ENCODE measurements around the gene NCL. TPM values are rescaled to one million over a fixed set of nuclear protein-coding genes. Genes with fewer than 3 reads are reported as not detected.

NCL gene
- total and polyA plus RNA-seq, 2 of the 13 experiments (the other 11 are each of a cell fraction or from before 2014, with no cell fraction given) = 105 to 779 TPM

DNA sequence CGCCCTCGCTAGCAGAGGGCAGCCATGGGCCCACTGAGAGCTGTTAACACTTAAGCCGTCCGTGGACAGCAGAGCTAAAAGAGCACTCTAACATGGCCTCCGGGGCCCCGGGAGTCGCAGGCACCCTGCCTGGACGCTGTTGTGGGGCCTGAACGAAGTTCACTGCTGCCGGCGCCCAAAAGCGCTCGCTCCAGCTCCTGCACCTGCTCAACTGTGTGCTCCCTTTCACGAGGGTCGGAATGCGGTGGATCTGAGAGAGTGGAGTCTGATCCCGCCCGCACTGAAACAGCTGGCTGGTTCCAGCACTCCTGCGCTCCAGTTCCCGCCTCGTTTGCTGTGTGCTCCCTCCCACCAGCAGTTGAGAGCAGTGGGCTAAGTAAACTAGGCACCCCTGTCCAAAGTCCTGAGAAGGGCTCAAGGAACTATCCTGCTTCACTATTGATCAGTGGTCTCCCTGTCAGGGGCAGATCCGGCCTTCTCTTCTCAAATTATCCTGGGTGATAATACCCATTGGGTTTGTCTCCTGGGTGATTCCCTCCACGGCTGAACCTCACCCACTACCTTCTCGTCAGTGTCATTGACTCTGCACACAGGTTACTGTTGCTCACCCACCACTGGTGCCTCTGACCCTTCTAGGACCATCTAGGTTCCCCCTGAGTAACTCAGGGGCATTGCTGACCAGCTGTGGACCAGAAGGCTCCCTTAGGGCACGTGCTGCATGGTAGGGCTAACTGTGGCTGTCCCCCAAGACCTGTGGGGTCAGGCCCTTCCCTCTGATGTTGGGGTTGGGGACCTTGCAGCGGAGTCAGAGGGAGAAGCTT, 45.3 kb downstream of the NCL start (continued):
- TF ChIP-seq ZNF646 (CRISPR knock-in tag; IDR thresholded peaks at IDR 0.05) (no peak), ZNF83 (CRISPR knock-in tag; IDR thresholded peaks at IDR 0.05; ENCODE audit: borderline replicate concordance) (no peak), SP5 (CRISPR knock-in tag; IDR thresholded peaks at IDR 0.05; ENCODE audit: borderline replicate concordance, low read depth) (no peak), ZNF597 (CRISPR knock-in tag; IDR thresholded peaks at IDR 0.05) (no peak), ZNF770 (CRISPR knock-in tag; IDR thresholded peaks at IDR 0.05) (0 out of 2 replicates have a peak, but pooled peaks have one; percentile 14), SRSF1 (optimal IDR thresholded peaks at IDR 0.05; ENCODE audit: low read depth, low read length) (no peak), ZNF460 (CRISPR knock-in tag; IDR thresholded peaks at IDR 0.05; ENCODE audit: borderline replicate concordance) (no peak), ZNF768 (CRISPR knock-in tag; IDR thresholded peaks at IDR 0.05) (no peak; the same call in 1 of the 2 replicates), PLRG1 (conservative IDR thresholded peaks at IDR 0.05) (no peak), ELF1 (CRISPR knock-in tag; IDR thresholded peaks at IDR 0.05) (no peak), NCOA1 (CRISPR knock-in tag; IDR thresholded peaks at IDR 0.05) (peak; percentile 95), NR0B2 (CRISPR knock-in tag; IDR thresholded peaks at IDR 0.05) (no peak), ZNF891 (CRISPR knock-in tag; IDR thresholded peaks at IDR 0.05) (peak; percentile 19), FOSL2 (CRISPR knock-in tag; IDR thresholded peaks at IDR 0.05) (no peak), KDM4B (CRISPR knock-in tag; IDR thresholded peaks at IDR 0.05) (no peak)
- TF ChIP-seq, protein P1, sequence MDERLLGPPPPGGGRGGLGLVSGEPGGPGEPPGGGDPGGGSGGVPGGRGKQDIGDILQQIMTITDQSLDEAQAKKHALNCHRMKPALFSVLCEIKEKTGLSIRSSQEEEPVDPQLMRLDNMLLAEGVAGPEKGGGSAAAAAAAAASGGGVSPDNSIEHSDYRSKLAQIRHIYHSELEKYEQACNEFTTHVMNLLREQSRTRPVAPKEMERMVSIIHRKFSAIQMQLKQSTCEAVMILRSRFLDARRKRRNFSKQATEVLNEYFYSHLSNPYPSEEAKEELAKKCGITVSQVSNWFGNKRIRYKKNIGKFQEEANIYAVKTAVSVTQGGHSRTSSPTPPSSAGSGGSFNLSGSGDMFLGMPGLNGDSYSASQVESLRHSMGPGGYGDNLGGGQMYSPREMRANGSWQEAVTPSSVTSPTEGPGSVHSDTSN (CRISPR knock-in tag; IDR thresholded peaks at IDR 0.05) = no peak
- TF ChIP-seq, protein P2, sequence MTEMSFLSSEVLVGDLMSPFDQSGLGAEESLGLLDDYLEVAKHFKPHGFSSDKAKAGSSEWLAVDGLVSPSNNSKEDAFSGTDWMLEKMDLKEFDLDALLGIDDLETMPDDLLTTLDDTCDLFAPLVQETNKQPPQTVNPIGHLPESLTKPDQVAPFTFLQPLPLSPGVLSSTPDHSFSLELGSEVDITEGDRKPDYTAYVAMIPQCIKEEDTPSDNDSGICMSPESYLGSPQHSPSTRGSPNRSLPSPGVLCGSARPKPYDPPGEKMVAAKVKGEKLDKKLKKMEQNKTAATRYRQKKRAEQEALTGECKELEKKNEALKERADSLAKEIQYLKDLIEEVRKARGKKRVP (CRISPR knock-in tag; IDR thresholded peaks at IDR 0.05) = no peak

All from HepG2 (cell line).